ENCODE results near the gene LRRC4C.

LRRC4C gene

GRCh38 chr11:40421208-40421981 lies 1038.1 kb downstream of the LRRC4C start:
- no peak for DNase-seq

- no peak for DNase-seq
Observed at GRCh38 chr11:40417627-40418026, 1041.8 kb downstream of the LRRC4C start.

- no peak for DNase-seq
Observed at GRCh38 chr11:40407355-40407754, 1052.1 kb downstream of the LRRC4C start.

DNA sequence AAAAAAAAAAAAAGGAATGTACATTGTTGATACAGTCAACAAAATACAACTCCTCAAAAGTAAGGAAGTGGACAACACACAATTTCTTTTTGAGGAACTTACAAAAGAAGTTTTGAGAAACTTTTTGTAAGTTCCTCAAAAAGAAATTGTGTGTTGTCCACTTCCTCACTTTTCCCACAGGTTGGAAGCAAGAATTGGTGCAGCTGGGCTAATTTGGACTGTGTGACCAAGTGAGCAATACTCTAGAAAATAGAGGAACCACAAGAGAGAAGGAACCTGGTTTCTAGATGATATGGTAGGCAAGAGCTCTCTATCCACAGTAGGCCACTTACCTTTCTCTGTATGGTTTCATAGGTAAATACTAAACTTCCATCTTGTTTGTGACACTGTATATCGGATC lies 1053.8 kb downstream of the LRRC4C start:
- DNase-seq = no peak

GRCh38 chr11:40403321-40403720 lies 1056.1 kb downstream of the LRRC4C start:
- no peak for DNase-seq

DNA sequence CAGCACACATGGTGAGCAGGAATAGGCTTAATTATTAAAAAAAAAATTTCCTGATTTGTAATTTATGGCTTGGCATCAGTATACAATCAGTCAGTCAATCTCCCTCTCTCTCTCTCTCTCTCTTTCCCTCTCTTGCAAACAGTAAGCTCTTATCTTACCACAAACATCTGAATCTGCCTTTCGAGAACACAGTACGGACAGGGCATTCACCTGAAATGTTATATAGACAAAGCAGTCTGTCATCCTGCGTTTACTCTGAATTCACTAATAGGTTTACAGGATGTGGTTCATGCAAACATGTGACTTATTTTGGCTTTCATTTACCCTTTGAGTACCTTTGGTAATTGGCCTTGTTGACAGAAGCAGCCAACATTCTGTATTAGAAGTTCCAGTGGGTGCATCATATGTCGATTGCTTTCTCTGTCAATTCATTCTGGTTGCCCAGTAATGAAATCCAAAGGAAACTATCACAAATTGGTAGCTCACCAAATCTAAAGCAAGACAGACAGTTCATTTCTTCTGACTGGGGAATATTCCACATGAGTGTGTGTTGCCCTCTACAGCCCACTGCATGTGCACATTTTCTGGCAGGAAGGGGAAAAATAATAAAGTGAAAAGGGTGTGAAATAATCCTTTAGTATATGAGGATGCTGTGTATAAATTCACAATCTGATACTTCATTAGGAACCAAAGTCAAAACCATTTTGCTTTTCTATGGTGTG lies 1058.2 kb downstream of the LRRC4C start:
- DNase-seq = no peak

GRCh38 chr11:40397141-40397540 lies 1062.3 kb downstream of the LRRC4C start:
- DNase-seq = no peak

GRCh38 chr11:40393511-40393910 lies 1065.9 kb downstream of the LRRC4C start:
- DNase-seq = no peak

- no peak for DNase-seq
Observed at GRCh38 chr11:40391679-40392078, 1067.8 kb downstream of the LRRC4C start.

DNA sequence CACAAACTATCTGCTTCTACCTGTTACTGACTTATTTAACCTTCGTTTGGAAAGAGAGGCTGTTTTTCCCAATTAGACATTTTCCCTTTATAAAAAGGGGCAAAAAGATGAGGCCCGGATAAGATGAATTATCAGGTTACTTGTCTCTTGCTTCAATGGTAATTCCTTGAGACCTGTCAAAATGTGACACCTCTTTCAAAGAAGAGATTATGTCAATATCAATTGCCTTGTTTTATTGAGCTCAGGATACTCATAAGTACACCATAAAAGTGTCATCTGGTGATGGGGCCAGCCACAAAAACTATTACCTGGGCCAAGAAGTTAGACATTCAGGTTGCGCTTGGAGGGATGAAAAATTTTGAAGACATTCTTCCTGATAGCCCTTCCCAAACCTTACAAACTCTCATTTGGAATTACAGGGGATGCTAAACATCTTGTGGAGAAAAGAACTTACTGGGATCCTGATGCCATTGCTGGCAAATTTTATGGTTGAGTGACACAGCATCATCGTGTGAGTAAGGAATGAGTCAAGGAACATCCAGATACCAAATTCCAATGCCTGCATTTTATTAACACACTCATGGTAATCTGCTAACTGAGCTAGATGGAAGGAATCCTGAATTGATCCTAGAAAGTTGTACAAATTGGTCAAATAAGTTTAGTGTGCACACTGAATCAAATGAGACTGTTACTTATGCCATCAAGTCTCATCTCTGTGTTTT lies 1071.2 kb downstream of the LRRC4C start:
- DNase-seq = no peak

DNA sequence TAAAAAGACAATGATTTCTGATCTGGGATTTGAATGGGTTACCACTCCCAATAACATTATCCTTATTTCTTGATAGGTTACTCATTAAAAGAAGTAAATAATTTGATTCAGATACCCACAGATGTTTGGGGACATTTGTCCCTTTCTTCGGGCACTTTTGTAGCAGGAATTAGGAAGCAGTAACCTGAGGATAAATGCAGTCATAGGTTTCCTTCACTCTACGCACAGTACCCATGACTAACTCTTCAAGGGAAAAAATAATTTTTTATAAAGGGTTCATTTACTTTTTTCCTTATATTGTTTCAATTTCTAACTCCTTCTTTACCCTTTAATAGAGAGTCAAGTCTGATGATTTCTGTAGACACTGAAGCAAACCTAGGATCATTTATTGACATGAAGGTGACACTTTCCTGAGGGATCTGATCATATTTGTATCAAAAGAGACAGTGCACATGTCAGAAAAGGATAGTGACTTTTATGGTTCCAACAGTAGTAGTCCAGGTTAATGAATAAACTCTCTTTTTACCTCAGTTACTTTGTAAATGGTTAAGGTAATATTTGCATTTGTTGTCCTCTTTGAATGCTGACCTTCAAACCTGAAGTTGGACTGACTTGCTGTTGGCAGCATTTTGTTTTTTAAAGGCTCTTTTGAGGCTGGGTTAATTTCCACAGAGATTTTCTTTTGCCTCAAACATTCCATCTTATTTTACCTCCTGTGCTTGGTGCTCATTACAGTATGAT lies 1072.0 kb downstream of the LRRC4C start:
- DNase-seq = no peak

- no peak for DNase-seq
Observed at GRCh38 chr11:40384991-40385390, 1074.5 kb downstream of the LRRC4C start.

DNA sequence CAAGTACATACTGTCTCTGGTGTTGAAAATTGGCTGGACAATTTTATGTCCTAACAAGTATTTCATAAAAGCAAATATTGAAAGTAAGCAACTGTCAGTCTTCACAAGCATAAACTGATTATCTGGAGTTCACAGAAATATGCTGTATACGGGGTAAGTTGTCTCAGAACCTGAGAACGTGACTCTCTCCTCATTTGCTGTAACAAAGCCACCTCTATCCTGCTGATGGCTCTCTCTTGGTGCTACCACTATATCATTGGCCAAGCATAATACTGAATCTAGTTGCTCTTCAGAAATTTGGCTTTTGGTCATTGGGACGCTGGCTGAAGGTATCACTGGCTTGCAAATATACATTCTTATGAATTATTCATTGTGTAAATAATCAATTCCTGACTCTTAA lies 1078.0 kb downstream of the LRRC4C start:
- no peak for DNase-seq

- no peak for DNase-seq
Observed at GRCh38 chr11:40380835-40381234, 1078.6 kb downstream of the LRRC4C start.

GRCh38 chr11:40376331-40376730 lies 1083.1 kb downstream of the LRRC4C start:
- no peak for DNase-seq

GRCh38 chr11:40370821-40371616 lies 1088.4 kb downstream of the LRRC4C start:
- DNase-seq = no peak

GRCh38 chr11:40360206-40360798 lies 1099.2 kb downstream of the LRRC4C start:
- no peak for DNase-seq

- no peak for DNase-seq
Observed at GRCh38 chr11:40354121-40354520, 1105.3 kb downstream of the LRRC4C start.

- no peak for DNase-seq
Observed at GRCh38 chr11:40340911-40341310, 1118.5 kb downstream of the LRRC4C start.

- DNase-seq = no peak
Observed at GRCh38 chr11:40338739-40339138, 1120.7 kb downstream of the LRRC4C start.

- DNase-seq = no peak
Observed at GRCh38 chr11:40338062-40338461, 1121.4 kb downstream of the LRRC4C start.

DNA sequence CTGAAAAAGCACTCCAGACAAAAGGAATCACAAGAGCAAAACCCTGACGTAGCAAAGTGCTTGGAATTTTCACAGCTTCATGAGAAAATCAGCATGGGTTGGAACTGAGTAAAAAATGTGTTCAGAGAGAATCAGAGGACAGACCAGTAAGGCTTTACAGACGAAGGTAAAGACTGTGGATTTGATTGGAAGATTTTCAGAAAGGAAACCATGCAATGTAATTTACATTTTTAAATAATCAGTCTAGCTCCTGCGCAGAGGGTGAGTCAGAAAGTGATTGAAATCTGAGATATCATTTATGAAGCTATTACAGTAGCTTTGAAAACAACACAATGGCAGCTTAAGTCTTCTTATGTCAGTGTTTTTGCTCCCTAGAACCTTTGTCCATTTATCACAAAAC lies 1122.3 kb downstream of the LRRC4C start:
- DNase-seq = no peak

Measured in activated CD8-positive, alpha-beta memory T cell treated with anti-CD3 and anti-CD28 coated beads, Interleukin-2, amount 50 U/mL, for 4 hours (primary cell).